Stomach (tissue), 4 donors: Measurements from ENCODE around the gene WDR70.

ENCODE experiments used
- EP300 ChIP-seq: sonication (generic); formaldehyde crosslinking; IDR thresholded peaks from one replicate; pipeline ENCODE4 v1.6.1; 2017; ENCODE audit warnings: antibody characterized with exemption
- POLR2A ChIP-seq, 4 donors: fragments of 450-650 bp; IDR thresholded peaks; one replicate each; pipeline ENCODE4 v1.6.1; 2016; ENCODE audit warnings: antibody characterized with exemption in 4 of 4, control low read depth in 2 of 4, mild to moderate bottlenecking in 1 of 4, moderate library complexity in 1 of 4
- TF ChIP-seq, protein P1 (sequence below), 7 experiments: fragments of 450-650 bp in 4 of 7; fragments of 200-600 bp in 3 of 7; sonication (generic) in 3 of 7; IDR thresholded peaks; one replicate each; pipeline ENCODE4 v1.5.1; 2016 to 2019; ENCODE audit warnings: antibody characterized with exemption in 7 of 7, control low read depth in 2 of 7, mild to moderate bottlenecking in 1 of 7

DNA sequence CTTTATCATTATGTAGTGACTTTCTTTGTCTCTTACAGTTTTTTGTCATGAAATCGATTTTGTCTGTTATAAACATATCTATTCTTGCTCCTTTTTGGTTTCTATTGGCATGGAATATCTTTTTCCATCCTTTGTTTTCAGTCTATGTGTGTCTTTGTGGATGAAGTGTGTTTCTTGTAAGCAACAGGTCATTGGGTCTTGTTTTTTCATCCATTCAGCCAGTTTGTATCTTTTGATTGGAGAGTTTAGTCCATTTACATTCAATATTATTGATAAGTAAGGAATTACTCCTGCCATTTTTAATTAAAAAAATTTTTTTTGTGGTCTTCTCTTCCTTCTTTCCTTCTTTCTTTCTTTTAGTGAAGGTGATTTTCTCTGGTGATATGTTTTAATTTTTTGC lies 266.6 kb downstream of the WDR70 start:
- no peak for TF ChIP-seq POLR2A (IDR thresholded peaks at IDR 0.05)
- TF ChIP-seq, protein P1, sequence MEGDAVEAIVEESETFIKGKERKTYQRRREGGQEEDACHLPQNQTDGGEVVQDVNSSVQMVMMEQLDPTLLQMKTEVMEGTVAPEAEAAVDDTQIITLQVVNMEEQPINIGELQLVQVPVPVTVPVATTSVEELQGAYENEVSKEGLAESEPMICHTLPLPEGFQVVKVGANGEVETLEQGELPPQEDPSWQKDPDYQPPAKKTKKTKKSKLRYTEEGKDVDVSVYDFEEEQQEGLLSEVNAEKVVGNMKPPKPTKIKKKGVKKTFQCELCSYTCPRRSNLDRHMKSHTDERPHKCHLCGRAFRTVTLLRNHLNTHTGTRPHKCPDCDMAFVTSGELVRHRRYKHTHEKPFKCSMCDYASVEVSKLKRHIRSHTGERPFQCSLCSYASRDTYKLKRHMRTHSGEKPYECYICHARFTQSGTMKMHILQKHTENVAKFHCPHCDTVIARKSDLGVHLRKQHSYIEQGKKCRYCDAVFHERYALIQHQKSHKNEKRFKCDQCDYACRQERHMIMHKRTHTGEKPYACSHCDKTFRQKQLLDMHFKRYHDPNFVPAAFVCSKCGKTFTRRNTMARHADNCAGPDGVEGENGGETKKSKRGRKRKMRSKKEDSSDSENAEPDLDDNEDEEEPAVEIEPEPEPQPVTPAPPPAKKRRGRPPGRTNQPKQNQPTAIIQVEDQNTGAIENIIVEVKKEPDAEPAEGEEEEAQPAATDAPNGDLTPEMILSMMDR (IDR thresholded peaks at IDR 0.05): no peak
- TF ChIP-seq EP300: no peak
